Keratinocyte (primary cell): ENCODE data around the gene ETNK1. TPM values are rescaled to one million over a fixed set of nuclear protein-coding genes. Genes with fewer than 3 reads are reported as not detected.

Source experiments
- DNase-seq: peaks from one replicate; pipeline ENCODE4 v3.0.0-alpha.2; 2011; ENCODE audit warnings: low read depth, missing footprints, low spot score
- FAIRE-seq: peaks from 2 replicates; lab custom pipeline; 2011; peaks lifted over from hg19 to GRCh38; lab: Jason Lieb, UNC
- H2AFZ ChIP-seq: 2 replicates; pipeline ENCODE4 v1.6.0; 2012; ENCODE audit warnings: low read length, control low read depth, inconsistent platforms; ENCODE audit not compliant: control insufficient read depth
- H3K27ac ChIP-seq: 2 replicates; pipeline ENCODE4 v1.5.1; 2011; ENCODE audit warnings: low read length; ENCODE audit not compliant: control insufficient read depth, insufficient read depth
- H3K27me3 ChIP-seq: 3 replicates; pipeline ENCODE4 v1.6.0; 2011; ENCODE audit warnings: low read length; ENCODE audit not compliant: control insufficient read depth, insufficient read depth; ENCODE audit errors: extremely low read depth
- H3K36me3 ChIP-seq, 2 experiments: 2 replicates in 1 of 2; 3 replicates in 1 of 2; pipeline ENCODE4 v1.5.1; 2011; ENCODE audit warnings: low read length in 2 of 2, mild to moderate bottlenecking in 1 of 2; ENCODE audit not compliant: control insufficient read depth in 2 of 2, insufficient read depth in 2 of 2; ENCODE audit errors: extremely low read depth in 1 of 2
- H3K4me1 ChIP-seq: 3 replicates; pipeline ENCODE4 v1.5.1; 2011; ENCODE audit warnings: low read length; ENCODE audit not compliant: control insufficient read depth, insufficient read depth; ENCODE audit errors: extremely low read depth
- H3K4me2 ChIP-seq: 3 replicates; pipeline ENCODE4 v1.6.0; 2011; ENCODE audit warnings: low read depth, low read length; ENCODE audit not compliant: control insufficient read depth, insufficient read depth; ENCODE audit errors: extremely low read depth
- H3K4me3 ChIP-seq, 3 experiments: fragments of 200-600 bp in 1 of 3; sonication (generic) in 1 of 3; 2 replicates in 2 of 3; 3 replicates in 1 of 3; pipeline ENCODE4 v1.5.1; 2011 to 2016; ENCODE audit warnings: low read length in 3 of 3, mild to moderate bottlenecking in 3 of 3, control low read depth in 2 of 3, inconsistent platforms in 1 of 3, low read depth in 1 of 3, mixed read lengths in 1 of 3, mixed run types in 1 of 3, moderate library complexity in 1 of 3; ENCODE audit not compliant: control insufficient read depth in 2 of 3, insufficient read depth in 2 of 3; ENCODE audit errors: extremely low read depth in 1 of 3
- H3K79me2 ChIP-seq: 2 replicates; pipeline ENCODE4 v1.6.0; 2012; ENCODE audit warnings: low read length; ENCODE audit not compliant: control insufficient read depth, insufficient read depth
- H3K9ac ChIP-seq: 3 replicates; pipeline ENCODE4 v1.6.0; 2011; ENCODE audit warnings: low read length; ENCODE audit not compliant: control insufficient read depth, insufficient read depth; ENCODE audit errors: extremely low read depth
- H3K9me1 ChIP-seq: 3 replicates; pipeline ENCODE4 v1.6.0; 2011; ENCODE audit warnings: low read length; ENCODE audit not compliant: control insufficient read depth, insufficient read depth; ENCODE audit errors: extremely low read depth
- H3K9me3 ChIP-seq: 2 replicates; pipeline ENCODE4 v1.5.1; 2012; ENCODE audit warnings: low read depth, low read length; ENCODE audit not compliant: control insufficient read depth
- H4K20me1 ChIP-seq: 3 replicates; pipeline ENCODE4 v1.6.0; 2011; ENCODE audit warnings: low read length; ENCODE audit not compliant: control insufficient read depth, insufficient read depth; ENCODE audit errors: extremely low read depth
- CTCF ChIP-seq, 3 experiments: IDR thresholded peaks in 1 of 3; conservative IDR thresholded peaks in 1 of 3; optimal IDR thresholded peaks in 1 of 3; 2 replicates in 2 of 3; 3 replicates in 1 of 3; pipeline versions ENCODE3 to v1.5.1; 2011; ENCODE audit warnings: low read length in 3 of 3, mild to moderate bottlenecking in 3 of 3, moderate library complexity in 2 of 3, control low read depth in 1 of 3, inconsistent platforms in 1 of 3; ENCODE audit not compliant: insufficient read depth in 2 of 3; ENCODE audit errors: extremely low read depth in 1 of 3
- EZH2 ChIP-seq: IDR thresholded peaks from one replicate; pipeline ENCODE4 v1.6.1; 2012; ENCODE audit warnings: inconsistent platforms, mild to moderate bottlenecking, low read length, moderate library complexity
- dilution Hi-C: fragments of 300-500 bp; cut with MboI; formaldehyde crosslinking; loops from one replicate; pipeline ENCODE4 v1.7.0; 2020; ENCODE audit warnings: low sequenced_read_pairs; ENCODE audit not compliant: extremely low pct_ligation_motif_present
- polyA plus RNA-seq, 5 experiments: library from polyadenylated mRNA; depleted of rRNA in 3 of 5; stranded (reverse) in 3 of 5; stranded (forward) in 1 of 5; unstranded in 1 of 5; fragments of >200 nt; gene quantifications; 1 replicate in 1 of 5; 2 replicates in 3 of 5; 3 replicates in 1 of 5; pipeline versions ENCODE4 v1.2.1 to v1.2.3, GENCODE V29; 2011 to 2012; ENCODE audit warnings: missing spikeins in 2 of 5, low read depth in 1 of 5, low replicate concordance in 1 of 5

ETNK1 gene
- polyA plus RNA-seq, 1 donor (not counting 4 experiments of a cell fraction or from before 2014, with no cell fraction given), result 20.3 TPM

DNA sequence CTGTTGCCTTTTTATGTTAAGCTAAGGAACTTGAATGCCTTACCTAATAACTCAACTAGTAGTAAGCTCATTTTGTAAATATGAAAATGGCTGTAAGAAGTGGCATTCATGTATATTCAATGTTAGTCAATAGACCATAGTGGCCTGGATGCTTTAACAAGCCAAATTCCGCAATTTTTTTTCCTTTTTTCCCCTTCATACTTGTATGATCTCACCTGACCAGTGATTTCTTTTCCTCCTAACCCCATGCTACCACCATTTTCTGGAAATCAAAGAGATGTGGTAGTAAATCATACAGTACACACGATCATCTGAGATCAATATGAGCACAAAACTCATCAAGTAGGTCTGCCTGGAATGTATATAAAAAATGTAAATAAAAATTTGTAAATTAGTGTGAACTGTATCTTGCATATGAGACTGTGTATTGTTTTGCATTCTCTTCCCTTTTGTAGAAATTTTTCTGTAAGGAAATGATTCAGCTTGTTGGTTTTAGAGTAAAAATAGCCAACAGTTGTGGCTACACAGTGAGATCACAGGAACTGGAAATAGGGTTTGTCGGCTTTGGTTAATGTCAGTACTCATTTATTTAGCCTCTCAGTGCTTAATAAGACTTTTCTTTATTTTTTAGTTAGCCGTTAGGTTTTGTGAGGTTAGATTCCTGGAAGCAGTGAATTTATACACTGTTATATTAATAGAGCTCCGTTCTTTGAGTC lies 62.5 kb downstream of the ETNK1 start:
- no peak for DNase-seq
- FAIRE-seq, result no peak
- H3K4me2 ChIP-seq, result no peak overlapping the region

DNA sequence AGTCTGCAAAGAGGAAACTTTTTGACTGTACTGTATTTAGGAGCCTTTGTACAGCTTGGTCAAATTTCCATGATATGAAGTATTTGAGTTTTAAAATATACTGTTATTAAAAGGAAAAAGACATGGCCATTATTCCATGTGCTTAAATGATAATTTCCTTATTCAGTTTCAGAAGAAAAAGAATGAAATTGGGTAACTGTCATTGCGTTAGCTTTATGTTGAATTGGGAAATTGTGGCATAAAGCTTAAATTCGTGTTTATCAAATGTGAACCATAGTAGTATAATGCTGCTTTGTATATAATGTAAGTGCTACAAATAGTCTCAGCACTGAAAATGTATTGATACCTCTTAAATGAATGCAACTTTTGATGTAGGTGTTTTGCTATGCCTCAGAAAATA lies 64.9 kb downstream of the ETNK1 start:
- H4K20me1 ChIP-seq, result no peaks in the 10 kb centered on the region
- H3K9me3 ChIP-seq, result no peaks in the 10 kb centered on the region
- H3K9ac ChIP-seq, result no peak overlapping the region
- H3K79me2 ChIP-seq, result no peaks in the 10 kb centered on the region
- H3K36me3 ChIP-seq, result peaks cover 0 to 2% of the 10 kb centered on the region in 2 experiments
- no peak for TF ChIP-seq CTCF (optimal IDR thresholded peaks at IDR 0.05 in 1 of 3, IDR thresholded peaks at IDR 0.05 in 1 of 3, conservative IDR thresholded peaks at IDR 0.05 in 1 of 3; ENCODE audit: extremely low read depth in 1 of 3, insufficient read depth in 2 of 3, low read length in 3 of 3)
- TF ChIP-seq EZH2, result no peak
- no peaks in the 10 kb centered on the region for H3K27me3 ChIP-seq
- FAIRE-seq, result no peak
- no peak overlapping the region for H3K27ac ChIP-seq
- H2AFZ ChIP-seq, result no peak overlapping the region
- DNase-seq, result no peak
- H3K4me1 ChIP-seq, result peaks cover 7% of the 10 kb centered on the region
- H3K9me1 ChIP-seq, result no peaks in the 10 kb centered on the region
- no peak overlapping the region for H3K4me3 ChIP-seq
- H3K4me2 ChIP-seq, result no peak overlapping the region
- dilution Hi-C loops, result no loop called here

More for the DNA sequence above, 62.5 kb downstream of the ETNK1 start:
- H4K20me1 ChIP-seq, result no peaks in the 10 kb centered on the region
- no peaks in the 10 kb centered on the region for H3K27me3 ChIP-seq
- no peak overlapping the region for H3K27ac ChIP-seq
- H3K9ac ChIP-seq, result no peak overlapping the region
- no peak overlapping the region for H2AFZ ChIP-seq
- H3K9me3 ChIP-seq, result no peaks in the 10 kb centered on the region
- peaks cover 7% of the 10 kb centered on the region for H3K4me1 ChIP-seq
- no peak overlapping the region for H3K4me3 ChIP-seq
- no peaks in the 10 kb centered on the region for H3K9me1 ChIP-seq
- TF ChIP-seq EZH2 (no peak), CTCF (optimal IDR thresholded peaks at IDR 0.05 in 1 of 3, IDR thresholded peaks at IDR 0.05 in 1 of 3, conservative IDR thresholded peaks at IDR 0.05 in 1 of 3; ENCODE audit: extremely low read depth in 1 of 3, insufficient read depth in 2 of 3, low read length in 3 of 3) (no peak)
- peaks cover 0 to 3% of the 10 kb centered on the region in 2 experiments for H3K36me3 ChIP-seq
- dilution Hi-C loops, result no loop called here
- H3K79me2 ChIP-seq, result no peaks in the 10 kb centered on the region
